ENCODE measurements around the gene SLC23A3. TPM values are rescaled to one million over a fixed set of nuclear protein-coding genes. Genes with fewer than 3 reads are reported as not detected.

The SLC23A3 gene
- total RNA-seq, 1 donor from 2014 or later: not detected

DNA sequence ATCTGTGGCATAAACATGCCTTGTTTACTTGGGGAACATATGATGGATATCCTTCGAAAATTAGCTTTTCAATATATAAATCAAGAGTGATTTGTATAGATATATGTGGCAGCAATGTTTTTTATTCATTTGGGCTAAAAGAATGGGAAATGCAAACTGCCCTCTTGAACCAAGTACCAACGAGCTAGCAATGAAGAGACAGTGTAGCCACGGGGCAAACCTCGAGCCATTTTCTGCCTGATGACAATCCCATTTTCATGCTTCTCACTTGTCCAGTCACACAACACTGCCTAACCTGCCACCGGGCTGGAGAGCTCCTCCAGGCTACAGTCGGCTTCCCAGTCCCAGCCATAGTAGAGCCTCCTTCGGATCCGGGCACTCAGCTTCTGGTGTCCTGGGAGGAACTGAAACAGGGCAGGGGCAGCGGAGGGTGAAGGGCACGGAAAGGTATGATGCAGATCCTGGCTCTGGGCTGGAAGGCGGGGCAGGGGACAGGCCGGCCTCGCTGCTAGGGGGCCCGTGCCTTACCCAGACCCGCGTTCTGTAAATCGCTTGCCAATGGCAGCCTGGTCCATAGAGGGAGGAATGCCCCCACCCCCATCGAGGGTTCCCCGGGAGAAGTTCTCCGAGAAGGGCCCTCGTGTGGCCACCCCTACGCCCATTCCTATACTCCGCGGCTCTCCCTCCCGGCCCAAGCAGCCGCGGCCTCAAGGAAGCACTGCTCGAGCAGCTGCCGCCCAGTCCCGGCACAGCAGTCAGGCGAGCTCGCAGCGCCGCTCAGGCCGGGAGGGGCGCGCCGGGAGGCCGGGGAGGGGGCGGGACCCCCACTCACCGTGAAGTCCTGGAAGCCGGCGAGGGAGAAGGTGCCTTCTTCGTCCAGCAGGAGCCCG lies 6.3 kb upstream of the SLC23A3 start:
- peak; percentile 49 for DNase-seq (ENCODE audit: low spot score)

- no peak for DNase-seq (ENCODE audit: low spot score)
Observed at GRCh38 chr2:219175486-219175885, 5.7 kb upstream of the SLC23A3 start.

GRCh38 chr2:219174801-219175200 lies 5.0 kb upstream of the SLC23A3 start:
- DNase-seq (ENCODE audit: low spot score): no peak

GRCh38 chr2:219174146-219174545 lies 4.3 kb upstream of the SLC23A3 start:
- DNase-seq (ENCODE audit: low spot score): no peak

GRCh38 chr2:219173176-219173575 lies 3.3 kb upstream of the SLC23A3 start:
- no peak for DNase-seq (ENCODE audit: low spot score)

GRCh38 chr2:219172231-219173154 lies 2.7 kb upstream of the SLC23A3 start:
- DNase-seq (ENCODE audit: low spot score): no peak

GRCh38 chr2:219171231-219171651 lies 1.4 kb upstream of the SLC23A3 start:
- DNase-seq (ENCODE audit: low spot score): peak; percentile 67

- DNase-seq (ENCODE audit: low spot score): no peak
Observed at GRCh38 chr2:219168932-219169331, 897 bp downstream of the SLC23A3 start.

- no peak for DNase-seq (ENCODE audit: low spot score)
Observed at GRCh38 chr2:219168526-219168925, 1.3 kb downstream of the SLC23A3 start.

DNA sequence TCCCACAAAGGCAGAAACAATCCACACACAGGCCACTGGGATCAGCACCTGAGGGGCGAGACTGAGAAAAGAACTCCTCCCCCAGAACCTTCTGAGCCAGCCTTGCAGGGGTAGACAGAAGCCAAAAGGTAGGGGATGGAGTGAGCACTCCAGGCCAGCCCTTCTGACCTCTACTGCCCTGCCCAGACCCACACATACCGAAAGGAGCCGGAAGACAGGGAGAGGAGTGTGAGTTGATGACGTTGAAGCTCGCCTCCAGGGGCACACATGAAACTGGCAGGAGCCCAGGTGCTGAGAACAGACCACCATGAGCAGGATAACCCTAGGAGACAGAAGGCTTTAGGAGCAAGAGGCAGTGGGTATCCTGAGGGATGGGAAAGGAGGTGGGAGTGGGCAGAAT lies 1.8 kb downstream of the SLC23A3 start:
- no peak for DNase-seq (ENCODE audit: low spot score)

- DNase-seq (ENCODE audit: low spot score): no peak
Observed at GRCh38 chr2:219165058-219165911, 4.5 kb downstream of the SLC23A3 start.

GRCh38 chr2:219163156-219163555 lies 6.7 kb downstream of the SLC23A3 start:
- DNase-seq (ENCODE audit: low spot score): no peak

DNA sequence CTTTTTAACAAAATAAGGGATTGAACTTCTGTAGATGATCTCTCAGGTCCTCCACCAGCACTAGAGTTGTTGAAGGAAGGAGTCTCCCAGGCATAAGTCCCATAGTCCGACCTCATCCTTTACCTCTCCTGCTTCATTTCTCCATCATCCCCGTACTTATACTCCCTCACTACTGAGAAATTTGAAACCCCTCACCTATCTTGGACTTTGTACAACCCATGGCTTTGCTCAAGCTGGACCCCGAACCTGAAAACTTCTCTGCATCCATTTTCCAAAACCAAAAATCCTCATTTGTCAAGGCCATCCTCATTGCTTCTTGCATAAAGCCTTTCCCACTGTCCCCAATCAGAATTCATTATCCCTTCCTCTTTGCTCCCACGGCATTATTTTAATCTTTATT lies 8.7 kb downstream of the SLC23A3 start:
- DNase-seq (ENCODE audit: low spot score): no peak

DNA sequence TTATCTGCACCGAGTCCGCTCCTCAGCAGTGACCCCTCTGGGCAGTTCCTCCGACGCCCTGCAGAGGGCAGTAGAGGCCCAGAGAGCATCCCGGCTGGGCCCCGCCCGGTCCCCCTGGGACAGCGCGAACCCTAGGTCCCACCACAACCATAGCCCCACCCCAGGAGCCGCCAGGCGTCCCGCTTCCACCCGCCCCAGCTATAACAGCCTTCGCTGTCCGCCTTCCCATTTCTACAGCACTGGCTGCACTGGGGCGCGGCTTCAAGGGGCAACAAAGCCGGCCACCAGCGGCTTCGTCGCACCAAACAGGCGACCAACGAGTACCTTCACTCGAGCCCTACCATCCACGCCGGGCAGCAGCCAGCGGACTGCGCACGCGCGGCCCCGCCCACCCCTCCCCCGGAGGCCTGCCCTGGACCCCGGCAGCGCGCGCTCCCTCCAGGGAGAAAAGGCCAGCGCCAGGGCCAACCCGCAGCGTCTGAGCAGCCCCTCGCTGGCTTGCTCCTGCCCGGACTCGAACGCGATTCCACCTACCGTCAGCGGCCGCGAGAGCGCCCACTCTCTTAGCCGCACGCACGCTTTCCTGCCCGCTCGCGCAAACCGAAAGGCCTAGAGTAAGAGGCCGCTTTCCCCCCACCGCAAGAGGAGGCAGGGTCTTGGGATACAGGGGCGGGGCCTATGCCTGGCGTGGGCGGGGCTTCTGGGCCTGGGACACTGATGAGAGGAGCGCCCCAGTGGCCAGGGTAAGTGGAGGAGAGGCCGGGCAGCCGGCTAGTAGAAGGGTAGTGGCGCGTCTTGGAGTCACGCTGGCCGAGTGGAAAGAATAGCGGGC lies 9.4 kb downstream of the SLC23A3 start, which contains the start of gene NHEJ1:
TSS of gene NHEJ1 (minus strand) at position 630 of the 832 bp plus-strand sequence. CDS start 2,453 bp downstream, outside the sequence.
- peak; percentile 93 for DNase-seq (ENCODE audit: low spot score)

DNA sequence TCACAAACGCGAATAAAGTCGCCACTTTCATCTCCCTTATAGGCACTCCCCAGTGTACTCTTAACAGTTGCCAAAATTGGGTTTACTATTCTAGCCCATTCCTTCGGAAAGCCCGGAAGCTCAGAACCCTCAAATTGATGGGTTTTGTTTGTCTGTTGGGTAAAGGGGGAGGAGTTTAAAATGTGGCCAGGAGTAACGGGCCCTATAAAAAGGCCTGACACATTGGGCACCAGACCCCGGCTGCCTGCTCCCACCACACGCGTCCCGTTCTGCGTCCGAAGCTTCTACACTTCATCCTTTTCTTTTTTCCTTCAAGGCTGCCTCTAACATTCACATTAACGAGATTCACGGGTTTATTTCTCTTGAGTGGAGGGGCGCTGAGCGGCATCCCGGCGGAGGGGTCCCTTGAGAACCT lies 10.1 kb downstream of the SLC23A3 start:
- no peak for DNase-seq (ENCODE audit: low spot score)

DNA sequence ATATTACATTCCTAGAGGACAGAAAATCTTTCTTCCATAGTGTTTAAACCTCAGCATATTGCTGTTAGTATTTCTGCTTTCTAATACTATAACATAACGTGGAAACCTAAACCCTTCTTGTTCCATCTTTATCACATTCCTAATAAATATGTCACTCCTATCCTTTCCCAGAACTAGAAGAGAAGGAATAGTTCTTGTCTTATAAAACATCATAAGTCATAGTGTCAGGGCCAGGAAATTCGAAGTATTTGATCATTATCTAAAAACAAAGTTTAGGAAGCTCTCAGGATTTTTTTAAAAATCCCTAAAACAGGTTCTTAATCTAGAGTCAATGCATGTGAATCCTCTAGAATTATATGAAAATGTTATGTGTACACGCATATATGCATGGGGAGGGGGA lies 11.2 kb downstream of the SLC23A3 start:
- DNase-seq (ENCODE audit: low spot score): no peak

DNA sequence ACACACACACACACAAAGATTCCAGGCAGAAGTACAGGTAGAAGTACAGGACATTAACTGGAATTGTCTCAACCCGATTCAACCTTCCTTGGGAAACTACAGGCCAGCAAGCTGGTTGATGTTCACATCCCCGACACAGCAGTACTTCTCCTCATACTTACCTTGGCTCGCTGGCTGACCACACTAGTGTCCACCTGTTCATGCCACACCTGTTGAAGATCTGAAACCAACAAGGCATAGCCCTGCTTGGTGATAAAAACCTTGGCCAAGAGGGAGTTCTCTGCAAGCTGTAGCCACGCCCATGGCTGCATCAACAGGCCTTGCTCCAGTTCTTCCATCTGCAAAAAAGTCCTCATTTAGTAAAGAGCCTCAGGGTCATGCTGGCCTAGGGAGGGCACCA lies 11.8 kb downstream of the SLC23A3 start:
- DNase-seq (ENCODE audit: low spot score): no peak

GRCh38 chr2:219157396-219157795 lies 12.4 kb downstream of the SLC23A3 start:
- DNase-seq (ENCODE audit: low spot score): no peak

GRCh38 chr2:219155054-219155644 lies 14.7 kb downstream of the SLC23A3 start:
- DNase-seq (ENCODE audit: low spot score): peak; percentile 79

DNA sequence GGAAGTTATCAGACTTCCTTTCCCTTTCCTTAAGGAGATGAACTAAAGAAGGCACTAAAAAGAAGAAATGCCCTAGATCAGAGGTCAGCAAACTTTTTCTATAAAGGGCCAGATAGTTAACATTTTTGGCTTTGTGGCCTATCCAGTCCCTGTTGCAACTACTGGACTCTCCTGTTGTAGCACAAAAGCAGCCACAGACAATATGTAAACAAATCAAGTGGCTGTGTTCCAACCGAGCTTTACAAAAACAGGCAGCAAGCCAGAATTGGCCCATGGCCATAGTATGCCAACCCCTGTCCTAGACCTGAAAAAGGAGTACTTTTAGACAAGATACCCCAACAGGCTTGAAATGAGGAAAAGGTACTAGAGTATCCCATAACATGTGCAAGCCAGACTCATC lies 20.2 kb downstream of the SLC23A3 start:
- DNase-seq (ENCODE audit: low spot score): no peak

All from umbilical cord (tissue), 2 donors.